ENCODE results near the gene MCCC2.
"Not testable (repeated sequence)": the region's sequence is repeated elsewhere in the genome, so short reads cannot be mapped to it uniquely, and the experiment has no call there.

MCCC2 gene

GRCh38 chr5:71662381-71662780 lies 75.2 kb downstream of the MCCC2 start:
- no peak overlapping the region for H3K4me3 ChIP-seq (ENCODE audit: low read depth, low read length)
- DNase-seq (ENCODE audit: low read depth), result no peak
- TF ChIP-seq POLR2A (IDR thresholded peaks at IDR 0.05; ENCODE audit: extremely low read depth, insufficient read length), result no peak
- no peak for TF ChIP-seq MYC (IDR thresholded peaks at IDR 0.05; ENCODE audit: low read depth, low read length)
- TF ChIP-seq, protein P1, sequence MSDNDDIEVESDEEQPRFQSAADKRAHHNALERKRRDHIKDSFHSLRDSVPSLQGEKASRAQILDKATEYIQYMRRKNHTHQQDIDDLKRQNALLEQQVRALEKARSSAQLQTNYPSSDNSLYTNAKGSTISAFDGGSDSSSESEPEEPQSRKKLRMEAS (IDR thresholded peaks at IDR 0.05; ENCODE audit: low read depth, low read length), result no peak
- TF ChIP-seq, protein P2, sequence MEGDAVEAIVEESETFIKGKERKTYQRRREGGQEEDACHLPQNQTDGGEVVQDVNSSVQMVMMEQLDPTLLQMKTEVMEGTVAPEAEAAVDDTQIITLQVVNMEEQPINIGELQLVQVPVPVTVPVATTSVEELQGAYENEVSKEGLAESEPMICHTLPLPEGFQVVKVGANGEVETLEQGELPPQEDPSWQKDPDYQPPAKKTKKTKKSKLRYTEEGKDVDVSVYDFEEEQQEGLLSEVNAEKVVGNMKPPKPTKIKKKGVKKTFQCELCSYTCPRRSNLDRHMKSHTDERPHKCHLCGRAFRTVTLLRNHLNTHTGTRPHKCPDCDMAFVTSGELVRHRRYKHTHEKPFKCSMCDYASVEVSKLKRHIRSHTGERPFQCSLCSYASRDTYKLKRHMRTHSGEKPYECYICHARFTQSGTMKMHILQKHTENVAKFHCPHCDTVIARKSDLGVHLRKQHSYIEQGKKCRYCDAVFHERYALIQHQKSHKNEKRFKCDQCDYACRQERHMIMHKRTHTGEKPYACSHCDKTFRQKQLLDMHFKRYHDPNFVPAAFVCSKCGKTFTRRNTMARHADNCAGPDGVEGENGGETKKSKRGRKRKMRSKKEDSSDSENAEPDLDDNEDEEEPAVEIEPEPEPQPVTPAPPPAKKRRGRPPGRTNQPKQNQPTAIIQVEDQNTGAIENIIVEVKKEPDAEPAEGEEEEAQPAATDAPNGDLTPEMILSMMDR (IDR thresholded peaks at IDR 0.05; ENCODE audit: low read depth, low read length), result no peak

DNA sequence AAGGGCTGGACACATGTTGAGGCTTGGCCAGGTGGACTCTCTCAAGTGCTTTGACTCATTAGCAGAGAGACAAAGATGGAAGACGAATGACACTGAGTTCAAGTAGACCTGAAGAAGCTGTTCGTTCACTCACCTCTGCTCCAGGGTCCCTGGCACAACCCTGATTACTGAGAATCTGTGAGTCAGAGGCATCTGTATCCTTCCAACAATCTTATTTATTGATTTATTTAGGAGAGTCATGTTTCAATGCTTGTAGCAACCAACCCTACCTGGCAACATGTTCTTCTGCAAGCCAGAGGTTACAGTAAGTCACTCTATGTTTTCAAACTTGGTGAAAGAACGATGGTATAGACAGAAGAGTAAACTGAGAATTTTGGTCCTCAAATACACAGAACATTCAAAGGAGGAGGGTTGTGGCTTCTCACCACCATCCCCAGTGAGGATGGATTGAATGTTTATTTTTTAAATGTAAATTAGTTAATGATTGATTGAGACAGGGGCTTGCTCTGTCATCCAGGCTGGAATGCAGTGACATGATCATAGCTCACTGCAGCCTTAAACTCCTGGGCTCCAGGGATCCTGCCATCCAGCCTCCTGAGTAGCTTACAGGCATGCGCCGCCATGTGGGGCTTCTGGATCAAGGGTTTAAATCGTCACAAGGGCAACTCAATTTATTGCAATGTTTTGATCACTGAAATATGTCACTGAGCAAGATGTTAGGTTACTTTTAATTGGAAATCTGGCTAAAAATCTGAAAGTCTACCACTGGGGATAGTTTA lies 76.2 kb downstream of the MCCC2 start:
- no peak overlapping the region for H3K4me3 ChIP-seq (ENCODE audit: low read depth, low read length)
- DNase-seq (ENCODE audit: low read depth), result no peak
- TF ChIP-seq, protein P1 (IDR thresholded peaks at IDR 0.05; ENCODE audit: low read depth, low read length), result no peak
- no peak for TF ChIP-seq MYC (IDR thresholded peaks at IDR 0.05; ENCODE audit: low read depth, low read length)
- TF ChIP-seq POLR2A (IDR thresholded peaks at IDR 0.05; ENCODE audit: extremely low read depth, insufficient read length), result no peak
- TF ChIP-seq, protein P2 (IDR thresholded peaks at IDR 0.05; ENCODE audit: low read depth, low read length), result no peak

DNA sequence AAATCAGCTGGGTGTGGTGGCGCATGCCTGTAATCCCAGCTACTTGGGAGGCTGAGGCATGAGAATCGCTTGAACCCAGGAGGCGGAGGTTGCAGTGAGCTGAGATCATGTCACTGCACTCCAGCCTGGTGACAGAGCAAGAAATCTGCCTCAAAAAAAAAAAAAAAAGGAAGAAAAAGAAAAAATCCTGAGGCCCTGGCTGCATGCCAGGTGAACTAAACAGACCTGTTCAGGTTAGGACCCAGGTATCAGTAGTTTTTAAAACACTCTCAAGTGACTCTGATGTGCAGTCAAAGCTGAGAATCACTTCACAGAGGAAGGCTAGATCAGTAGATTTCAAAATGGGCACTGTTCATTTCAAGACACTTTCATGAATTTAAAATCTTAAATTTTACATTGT lies 77.5 kb downstream of the MCCC2 start:
- DNase-seq (ENCODE audit: low read depth); H3K4me3 ChIP-seq (ENCODE audit: low read depth, low read length): not testable (repeated sequence)

DNA sequence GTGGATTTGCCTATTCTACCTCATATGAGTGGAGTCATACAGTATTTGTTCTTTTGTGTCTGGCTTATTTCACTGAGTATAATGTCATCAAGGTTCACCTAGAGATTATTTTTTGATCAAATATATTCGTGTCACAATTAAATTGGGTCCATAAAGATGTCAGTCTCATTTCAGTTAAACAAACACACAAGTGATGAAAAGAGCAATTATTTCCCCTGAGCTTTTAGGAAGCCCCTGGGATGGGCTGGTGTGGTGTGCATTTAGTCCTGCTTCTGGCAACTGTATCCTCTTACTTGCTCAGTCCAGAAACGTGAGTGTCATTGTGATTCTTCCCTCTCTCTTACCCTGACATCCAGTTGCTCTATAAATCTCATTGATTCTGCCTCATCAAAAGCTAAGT lies 79.2 kb downstream of the MCCC2 start:
- no peak overlapping the region for H3K4me3 ChIP-seq (ENCODE audit: low read depth, low read length)
- TF ChIP-seq, protein P1 (IDR thresholded peaks at IDR 0.05; ENCODE audit: low read depth, low read length), result no peak
- TF ChIP-seq, protein P2 (IDR thresholded peaks at IDR 0.05; ENCODE audit: low read depth, low read length), result no peak
- TF ChIP-seq POLR2A (IDR thresholded peaks at IDR 0.05; ENCODE audit: extremely low read depth, insufficient read length) (no peak), MYC (IDR thresholded peaks at IDR 0.05; ENCODE audit: low read depth, low read length) (no peak)

DNA sequence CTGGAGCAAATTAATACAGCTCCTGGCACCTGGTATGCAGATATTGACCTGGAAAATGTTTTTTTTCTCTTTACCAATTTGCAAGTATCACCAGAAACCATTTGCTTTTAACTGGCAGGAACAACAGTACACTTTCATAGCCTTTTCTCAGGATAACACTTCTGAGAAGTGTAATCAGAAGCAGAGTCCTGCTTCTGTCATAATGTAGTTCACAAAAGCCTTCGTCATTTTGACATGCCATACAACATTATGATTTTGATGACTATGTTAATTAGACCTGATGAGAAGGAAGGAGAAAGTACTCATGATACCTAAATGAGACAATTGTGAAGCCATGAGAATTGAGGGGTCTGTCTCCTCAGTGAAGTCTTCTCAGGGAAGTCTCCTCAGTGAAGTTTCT lies 90.8 kb downstream of the MCCC2 start:
- TF ChIP-seq, protein P2 (IDR thresholded peaks at IDR 0.05; ENCODE audit: low read depth, low read length), result no peak
- TF ChIP-seq MYC (IDR thresholded peaks at IDR 0.05; ENCODE audit: low read depth, low read length) (no peak), POLR2A (IDR thresholded peaks at IDR 0.05; ENCODE audit: extremely low read depth, insufficient read length) (no peak)
- TF ChIP-seq, protein P1 (IDR thresholded peaks at IDR 0.05; ENCODE audit: low read depth, low read length), result no peak
- no peak overlapping the region for H3K4me3 ChIP-seq (ENCODE audit: low read depth, low read length)
- DNase-seq (ENCODE audit: low read depth), result no peak

More for the DNA sequence above, 79.2 kb downstream of the MCCC2 start:
- DNase-seq (ENCODE audit: low read depth), result no peak

DNA sequence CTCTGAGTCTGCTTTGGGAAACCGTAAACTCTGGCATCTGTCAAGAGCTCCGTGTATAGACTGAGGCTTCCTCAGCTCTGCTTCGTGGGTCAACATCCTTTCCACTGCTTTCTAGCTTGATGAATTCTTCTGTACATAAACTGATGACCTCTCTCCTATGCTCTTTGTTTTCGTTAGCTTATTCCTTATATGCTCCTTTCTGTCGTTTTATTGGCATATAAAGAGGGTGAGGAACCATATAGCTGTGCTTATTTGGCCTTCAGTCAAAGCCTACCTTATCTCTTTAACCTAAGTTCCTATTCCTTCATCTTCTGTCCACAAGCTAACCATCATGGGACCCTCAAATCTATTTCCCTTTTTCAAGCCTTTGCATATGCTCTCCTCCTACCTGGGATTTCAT lies 92.6 kb downstream of the MCCC2 start:
- TF ChIP-seq MYC (IDR thresholded peaks at IDR 0.05; ENCODE audit: low read depth, low read length), result no peak
- no peak for TF ChIP-seq POLR2A (IDR thresholded peaks at IDR 0.05; ENCODE audit: extremely low read depth, insufficient read length)
- TF ChIP-seq, protein P2 (IDR thresholded peaks at IDR 0.05; ENCODE audit: low read depth, low read length), result no peak
- TF ChIP-seq, protein P1 (IDR thresholded peaks at IDR 0.05; ENCODE audit: low read depth, low read length), result no peak
- no peak for DNase-seq (ENCODE audit: low read depth)
- no peak overlapping the region for H3K4me3 ChIP-seq (ENCODE audit: low read depth, low read length)
